HG03064 (cell line): Measurements from ENCODE around the gene RPS25.
A peak's percentile ranks its signal among the peaks of the same experiment; 100 is the strongest.
"Not testable (repeated sequence)": the region's sequence is repeated elsewhere in the genome, so short reads cannot be mapped to it uniquely, and the experiment has no call there.

Experiments
- ATAC-seq: cut with Tn5 transposase; IDR thresholded peaks from one replicate; pipeline ENCODE4 v1.9.1; 2021; ENCODE audit warnings: low read depth; ENCODE audit not compliant: unreplicated experiment

Gene RPS25

GRCh38 chr11:119019996-119020395 lies 1.9 kb upstream of the RPS25 start:
- ATAC-seq, result no peak

- ATAC-seq, result not testable (repeated sequence)
Measured at GRCh38 chr11:119017377-119017776, 766 bp downstream of the RPS25 start.

DNA sequence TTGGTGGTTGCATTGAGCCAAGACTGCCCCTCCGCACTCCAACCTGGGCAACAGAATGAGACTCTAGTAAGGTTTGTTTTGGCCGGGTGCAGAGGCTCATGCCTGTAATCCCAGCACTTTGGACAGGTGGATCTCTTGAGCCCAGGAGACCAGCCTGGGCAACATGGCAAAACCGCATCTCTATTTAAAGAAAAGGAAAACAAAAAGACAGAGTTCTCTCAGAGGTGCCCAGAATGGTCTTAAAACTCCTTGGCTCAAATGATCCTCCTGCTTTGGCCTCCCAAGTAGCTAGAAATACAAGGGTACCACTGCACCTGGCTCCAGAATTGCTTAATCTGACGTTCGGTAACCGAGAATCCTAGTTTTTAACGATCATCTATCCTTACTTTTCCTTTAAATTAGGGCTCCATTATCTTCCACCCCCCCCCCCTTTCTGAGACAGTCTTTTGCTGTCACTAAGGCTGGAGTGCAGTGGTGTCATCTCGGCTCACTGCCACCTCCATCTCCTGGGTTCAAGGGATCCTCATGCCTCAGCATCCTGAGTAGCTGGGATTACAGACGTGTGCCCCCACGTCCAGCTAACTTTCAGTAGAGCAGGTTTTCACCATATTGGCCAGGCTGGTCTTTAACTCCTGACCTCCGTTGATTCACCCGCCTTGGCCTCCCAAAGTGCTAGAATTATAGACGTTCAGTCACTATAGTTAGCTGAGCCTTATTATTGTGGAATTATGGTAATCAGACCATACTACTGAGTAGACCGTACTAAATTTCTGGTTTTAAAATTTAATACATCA lies 1.7 kb downstream of the RPS25 start:
- ATAC-seq, result no peak

GRCh38 chr11:119015054-119015611 lies 3.0 kb downstream of the RPS25 start:
- ATAC-seq, result no peak

GRCh38 chr11:119014209-119014924 lies 3.8 kb downstream of the RPS25 start:
- ATAC-seq, result no peak

- no peak for ATAC-seq
Measured at GRCh38 chr11:119012629-119013170, 5.4 kb downstream of the RPS25 start.

DNA sequence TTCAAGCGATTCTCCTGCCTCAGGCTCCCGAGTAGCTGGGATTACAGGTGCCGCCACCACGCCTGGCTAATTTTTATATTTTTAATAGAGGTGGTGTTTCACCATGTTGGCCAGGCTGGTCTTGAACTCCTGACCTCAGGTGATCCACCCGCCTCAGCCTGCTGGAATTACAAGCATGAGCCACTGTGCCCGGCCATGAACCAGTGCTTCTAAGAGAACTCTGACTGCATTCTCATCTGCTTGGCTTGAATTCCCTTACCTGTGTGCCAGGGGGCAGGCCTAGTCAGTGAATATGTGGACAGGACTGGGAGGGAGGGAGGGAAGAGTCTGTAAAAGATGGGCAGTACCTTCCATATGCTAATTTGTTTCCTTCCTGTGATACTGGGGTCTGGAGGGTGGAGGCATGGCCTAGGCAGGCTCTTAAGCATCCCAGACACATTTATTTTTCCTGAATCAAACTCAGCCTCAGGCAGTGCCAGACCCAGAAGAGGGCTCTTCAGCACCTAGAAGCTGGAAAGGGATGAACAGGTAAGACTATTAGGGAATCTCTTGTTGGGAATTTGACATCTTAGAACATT lies 6.6 kb downstream of the RPS25 start:
- ATAC-seq, result no peak

- no peak for ATAC-seq
Measured at GRCh38 chr11:119006656-119007055, 11.5 kb downstream of the RPS25 start.

GRCh38 chr11:119000906-119001305 lies 17.2 kb downstream of the RPS25 start:
- no peak for ATAC-seq

GRCh38 chr11:118998822-118999221 lies 19.3 kb downstream of the RPS25 start:
- no peak for ATAC-seq

GRCh38 chr11:118998388-118998717 lies 19.8 kb downstream of the RPS25 start:
- ATAC-seq, result no peak

- peak; percentile 78 for ATAC-seq
Measured at GRCh38 chr11:118997627-118998387, 20.3 kb downstream of the RPS25 start, which contains the start of gene CENATAC. TSS of gene CENATAC (plus strand) at chr11:118998138. CDS start at chr11:118998198, 60 bp downstream.

GRCh38 chr11:118996926-118997626 lies 21.1 kb downstream of the RPS25 start:
- peak; percentile 17 for ATAC-seq

- ATAC-seq, result not testable (repeated sequence)
Measured at GRCh38 chr11:118991486-118992038, 26.6 kb downstream of the RPS25 start.

GRCh38 chr11:118988280-118988679 lies 29.9 kb downstream of the RPS25 start:
- no peak for ATAC-seq

DNA sequence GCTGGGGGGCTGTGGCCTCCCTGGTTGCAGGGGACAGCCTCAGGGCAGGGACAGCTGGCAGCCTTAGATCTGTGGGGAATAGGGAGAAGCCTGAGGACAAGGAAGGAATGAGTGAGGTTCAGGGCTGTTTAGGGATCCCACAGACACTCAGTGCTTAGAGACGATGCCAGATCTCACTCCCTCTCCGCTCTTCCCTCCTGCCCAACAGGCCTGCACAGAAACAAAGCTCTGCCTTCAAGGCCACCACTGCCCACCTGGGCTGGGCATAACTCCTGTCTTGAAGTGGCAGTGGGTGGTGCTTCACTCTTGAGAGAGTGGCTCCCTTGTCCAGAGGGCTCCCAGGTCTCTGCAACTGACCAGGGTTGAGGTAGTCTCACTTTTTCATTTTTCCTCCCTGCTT lies 33.3 kb downstream of the RPS25 start:
- no peak for ATAC-seq

GRCh38 chr11:118984337-118984736 lies 33.8 kb downstream of the RPS25 start:
- ATAC-seq, result not testable (repeated sequence)

DNA sequence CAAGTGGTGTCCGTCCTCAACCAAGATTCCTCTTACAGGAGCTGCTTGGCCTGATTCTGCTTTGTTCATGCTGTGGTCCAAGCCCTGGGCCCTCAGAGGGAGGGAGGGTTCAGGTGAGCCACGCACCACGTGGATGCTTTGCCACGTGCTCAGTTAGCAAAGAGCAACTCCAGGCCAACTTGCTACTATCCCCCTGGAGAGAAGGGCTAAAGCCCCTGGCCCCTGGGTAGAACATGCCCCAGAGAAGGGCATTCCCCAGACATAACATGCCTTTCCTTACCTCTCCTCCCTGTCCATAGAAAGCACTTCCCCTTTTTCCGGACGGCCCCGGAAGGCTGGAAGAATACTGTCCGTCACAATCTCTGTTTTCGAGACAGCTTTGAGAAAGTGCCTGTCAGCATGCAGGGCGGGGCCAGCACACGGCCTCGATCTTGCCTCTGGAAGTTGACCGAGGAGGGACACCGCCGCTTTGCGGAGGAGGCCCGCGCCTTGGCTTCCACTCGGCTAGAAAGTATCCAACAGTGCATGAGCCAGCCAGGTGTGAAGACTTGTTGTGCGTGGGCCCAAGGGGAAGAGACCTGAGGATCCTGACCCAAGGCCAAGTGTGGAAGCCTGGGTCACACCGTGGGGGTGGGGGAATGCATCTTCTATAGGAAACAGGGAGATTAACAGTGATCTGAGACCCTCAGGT lies 37.8 kb downstream of the RPS25 start:
- ATAC-seq, result no peak

- no peak for ATAC-seq
Measured at GRCh38 chr11:118979434-118979833, 38.7 kb downstream of the RPS25 start.
